HG02623 (cell line): ENCODE data around the gene BCL3.
"Not testable (repeated sequence)": the region's sequence is repeated elsewhere in the genome, so short reads cannot be mapped to it uniquely, and the experiment has no call there.

Experiments
- ATAC-seq: cut with Tn5 transposase; IDR thresholded peaks from one replicate; pipeline ENCODE4 v1.9.1; 2021; ENCODE audit warnings: moderate library complexity; ENCODE audit not compliant: unreplicated experiment

BCL3 gene

GRCh38 chr19:44720396-44720795 lies 28.1 kb upstream of the BCL3 start:
- ATAC-seq, result not testable (repeated sequence)

DNA sequence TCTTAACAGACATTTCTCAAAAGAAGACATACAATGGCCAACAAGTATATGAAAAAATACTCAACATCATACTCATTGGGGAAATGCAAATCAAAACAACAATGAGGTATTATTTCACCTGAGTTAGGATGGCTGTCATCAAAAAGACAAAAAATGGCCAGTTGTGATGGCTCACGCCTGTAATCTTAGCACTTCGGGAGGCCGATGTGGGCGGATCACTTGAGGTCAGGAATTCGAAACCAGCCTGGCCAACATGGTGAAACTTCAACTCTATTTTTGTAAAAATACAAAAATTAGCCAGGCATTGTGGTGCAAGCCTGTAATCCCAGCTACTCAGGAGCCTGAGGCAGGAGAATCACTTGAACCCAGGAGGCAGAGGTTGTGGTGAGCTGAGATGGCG lies 27.6 kb upstream of the BCL3 start:
- no peak for ATAC-seq

- not testable (repeated sequence) for ATAC-seq
Observed at GRCh38 chr19:44721369-44721768, 27.1 kb upstream of the BCL3 start.

DNA sequence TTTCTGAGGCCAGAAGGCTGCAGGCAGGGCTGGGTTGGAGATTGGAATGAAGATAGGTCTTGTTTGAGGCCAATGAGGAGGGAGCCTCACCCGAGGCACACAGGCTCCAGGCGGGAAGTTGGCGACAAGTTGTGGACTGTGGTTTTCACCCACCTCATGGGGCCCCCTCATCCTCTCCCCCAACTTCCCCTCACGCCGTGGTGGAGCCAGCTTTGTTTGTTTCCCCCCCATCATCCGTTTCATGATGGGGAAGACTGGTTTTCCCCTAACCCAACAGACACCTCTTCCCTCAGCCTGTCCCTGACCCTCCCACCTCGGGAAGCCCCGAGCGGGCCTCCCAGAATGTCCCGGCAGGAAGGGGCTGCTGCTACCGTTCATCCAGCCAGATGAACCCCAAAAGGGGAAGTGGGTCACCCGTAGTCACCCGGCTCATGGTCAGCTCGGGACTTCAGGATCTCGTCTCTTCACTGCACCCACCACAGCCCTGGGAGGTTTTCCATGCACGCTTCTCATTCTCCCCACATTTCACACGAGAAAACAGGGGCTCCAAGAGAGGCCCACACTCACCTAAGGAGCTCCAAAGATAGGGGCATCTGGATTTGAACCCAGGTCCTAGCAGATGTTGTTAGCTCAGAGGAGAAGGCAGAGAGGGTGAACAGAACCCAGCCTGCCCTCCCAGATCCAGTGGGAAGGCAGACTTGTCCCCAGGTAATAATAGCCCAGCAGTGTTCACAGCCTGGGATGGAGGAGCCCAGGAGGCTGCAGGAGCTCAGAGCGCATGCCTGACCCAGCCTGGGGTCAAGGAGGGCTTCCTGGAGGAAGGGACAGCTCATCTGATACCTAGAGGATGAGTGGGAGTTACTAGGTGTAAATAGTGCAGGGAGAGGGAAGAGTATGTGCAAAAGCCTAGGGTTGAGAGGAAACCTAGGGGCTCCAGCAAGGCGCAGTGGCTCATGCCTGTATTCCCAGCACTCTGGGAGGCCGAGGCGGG lies 26.1 kb upstream of the BCL3 start:
- no peak for ATAC-seq

- no peak for ATAC-seq
Observed at GRCh38 chr19:44723299-44723951, 25.1 kb upstream of the BCL3 start.

DNA sequence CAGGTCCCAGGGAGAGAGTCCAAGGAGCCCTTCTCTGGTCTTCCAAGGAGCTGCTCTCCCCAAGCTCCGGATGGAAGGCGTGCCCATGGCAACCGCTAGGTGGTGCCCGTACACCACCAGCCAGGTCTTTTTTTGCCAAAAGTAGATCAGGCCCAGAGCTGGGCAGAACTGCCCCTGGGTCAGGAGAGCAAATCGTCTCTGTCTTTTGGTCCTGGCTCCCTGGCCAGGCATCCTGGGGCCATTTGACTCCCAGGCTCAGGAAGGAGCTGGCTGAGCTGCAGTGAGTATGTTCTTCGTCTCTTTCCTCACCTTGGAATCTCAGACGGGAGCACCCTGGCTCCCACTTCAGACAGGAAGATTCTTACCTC lies 24.6 kb upstream of the BCL3 start:
- ATAC-seq, result no peak

DNA sequence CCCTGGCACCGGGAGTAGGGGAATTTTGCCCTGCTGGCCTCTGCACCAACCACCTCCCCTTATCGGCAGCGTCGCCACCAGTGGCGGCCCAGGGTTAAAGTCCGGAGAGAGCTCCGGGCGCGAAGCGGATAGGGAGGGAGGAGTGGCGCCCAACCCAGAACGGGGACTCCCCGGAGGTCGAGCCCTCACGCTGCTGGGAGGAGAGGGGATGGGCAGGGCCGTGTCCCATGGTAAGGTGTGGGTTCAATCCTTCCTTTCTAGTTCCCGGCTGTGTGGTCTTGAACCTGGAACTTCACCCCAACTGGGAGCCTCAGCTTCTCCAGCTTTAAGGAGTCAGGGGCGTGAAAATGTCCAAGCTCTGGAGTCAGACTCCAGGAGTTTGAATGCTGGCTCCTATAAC lies 23.3 kb upstream of the BCL3 start:
- no peak for ATAC-seq

DNA sequence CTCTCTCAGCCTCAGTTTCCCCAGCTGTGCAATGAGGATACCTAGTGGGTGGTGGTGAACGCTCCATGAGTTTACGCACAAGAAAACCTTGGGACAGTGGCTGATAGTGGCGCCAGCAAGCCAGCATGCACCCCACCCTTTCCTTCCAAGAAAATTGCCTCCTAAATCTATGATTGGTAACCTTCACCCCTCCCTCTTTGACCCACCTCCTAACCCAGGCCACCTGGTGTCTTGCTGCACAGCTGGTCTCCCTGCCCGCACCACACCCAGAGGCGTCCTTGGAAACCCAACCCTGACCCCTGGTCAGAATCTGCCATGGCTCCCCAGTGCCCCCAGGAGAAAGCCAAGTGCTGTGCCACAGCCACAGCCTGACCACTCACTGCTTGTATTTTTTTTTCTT lies 22.8 kb upstream of the BCL3 start:
- ATAC-seq, result no peak

DNA sequence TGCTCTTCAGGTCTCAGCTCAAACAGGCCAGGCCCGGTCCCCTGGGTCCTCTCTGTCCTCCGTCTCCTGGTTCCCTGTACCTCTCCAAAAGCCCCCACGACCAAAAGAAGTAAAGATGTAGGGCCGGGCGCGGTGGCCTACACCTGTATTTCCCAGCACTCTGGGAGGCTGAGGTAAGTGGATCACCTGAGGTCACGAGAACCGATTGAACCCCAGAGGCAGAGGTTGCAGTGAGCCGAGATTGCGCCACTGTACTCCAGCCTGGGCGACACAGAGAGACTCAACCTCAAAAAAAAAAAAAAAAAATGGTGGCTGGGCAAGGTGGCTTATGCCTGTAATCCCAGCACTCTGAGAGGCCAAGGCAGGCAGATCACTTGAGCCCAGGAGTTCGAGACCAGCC lies 22.0 kb upstream of the BCL3 start:
- no peak for ATAC-seq

GRCh38 chr19:44728178-44728577 lies 20.3 kb upstream of the BCL3 start:
- ATAC-seq, result no peak

DNA sequence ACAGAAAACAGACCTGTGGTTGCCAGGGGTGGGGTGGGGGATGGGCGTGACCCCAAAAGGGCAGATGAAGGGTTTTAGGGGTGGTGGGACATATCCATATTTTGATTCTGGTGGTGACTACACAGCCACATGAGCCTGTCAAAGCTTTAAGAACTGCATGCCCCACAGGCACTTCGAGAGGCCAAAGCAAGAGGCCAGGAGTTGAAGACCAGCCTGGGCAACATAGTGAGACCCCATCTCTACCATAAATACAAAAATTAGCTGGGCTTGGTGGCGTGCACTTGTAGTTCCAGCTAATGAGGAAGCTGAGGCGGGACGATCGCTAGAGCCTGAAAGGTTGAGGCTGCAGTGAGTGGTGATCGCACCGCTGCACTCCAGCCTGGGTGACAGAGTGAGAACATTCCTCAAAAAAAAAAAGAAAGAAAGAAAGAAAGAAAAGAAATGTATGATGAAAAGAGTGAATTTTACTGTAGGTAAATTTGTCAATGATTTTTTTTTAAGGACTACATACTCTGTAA lies 18.9 kb upstream of the BCL3 start:
- ATAC-seq, result no peak

- ATAC-seq, result no peak
Observed at GRCh38 chr19:44731081-44731480, 17.4 kb upstream of the BCL3 start.

DNA sequence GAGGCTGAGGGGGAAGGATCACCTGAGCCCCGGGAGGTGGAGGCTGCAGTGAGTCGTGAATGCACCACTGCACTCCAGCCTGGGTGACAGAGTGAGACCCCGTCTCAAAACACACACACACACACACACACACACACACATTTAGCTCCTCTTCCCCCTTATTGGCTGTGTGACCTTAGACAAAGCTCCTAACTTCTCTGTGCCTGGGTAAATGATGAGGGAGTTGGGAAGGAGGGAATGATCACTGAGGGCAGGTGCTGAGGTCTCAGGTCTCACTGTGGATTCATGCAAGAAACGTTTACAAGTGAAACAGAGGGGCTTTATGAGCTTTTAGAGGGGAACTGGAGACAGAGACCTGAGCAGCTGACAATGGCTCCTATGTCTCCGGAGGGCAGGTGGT lies 16.9 kb upstream of the BCL3 start:
- ATAC-seq, result no peak

GRCh38 chr19:44732235-44733014 lies 16.1 kb upstream of the BCL3 start:
- ATAC-seq, result no peak

DNA sequence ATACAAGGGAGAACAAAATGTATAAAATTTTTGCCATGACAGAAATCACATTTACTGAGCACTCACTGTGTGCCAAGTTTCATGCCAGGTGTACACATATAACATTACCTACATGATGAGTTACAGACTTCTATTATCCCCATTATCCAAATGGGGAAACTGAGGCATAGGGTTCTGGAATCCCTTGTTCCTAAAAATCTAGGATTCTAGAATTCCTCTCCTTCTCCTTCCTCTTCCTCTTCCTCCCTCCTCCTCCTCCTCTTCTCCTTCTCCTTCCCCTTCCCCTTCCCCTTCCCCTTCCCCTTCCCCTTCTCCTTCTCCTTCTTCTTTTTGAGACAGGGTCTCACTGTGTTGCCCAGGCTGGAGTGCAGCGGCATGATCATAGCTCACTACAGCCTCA lies 14.2 kb upstream of the BCL3 start:
- no peak for ATAC-seq

DNA sequence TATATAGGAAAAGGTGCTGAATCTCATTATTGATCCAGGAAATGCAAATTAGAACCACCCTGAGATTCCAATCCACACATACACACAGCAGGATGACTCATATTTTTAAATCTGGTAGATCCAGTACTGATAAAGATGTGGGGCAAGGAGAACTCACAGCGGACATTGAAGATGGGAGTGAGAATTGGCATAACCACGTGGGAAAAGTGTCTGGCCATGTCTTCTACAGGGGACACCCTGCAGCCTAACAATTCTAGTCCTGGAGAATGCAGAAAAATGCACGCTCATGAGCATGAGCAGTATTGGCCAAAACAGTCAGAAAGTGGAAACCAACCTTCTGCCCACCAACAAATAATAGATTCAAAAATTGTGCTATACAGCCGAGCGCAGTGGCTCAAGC lies 13.5 kb upstream of the BCL3 start:
- no peak for ATAC-seq

GRCh38 chr19:44737238-44738071 lies 11.1 kb upstream of the BCL3 start:
- ATAC-seq, result no peak

DNA sequence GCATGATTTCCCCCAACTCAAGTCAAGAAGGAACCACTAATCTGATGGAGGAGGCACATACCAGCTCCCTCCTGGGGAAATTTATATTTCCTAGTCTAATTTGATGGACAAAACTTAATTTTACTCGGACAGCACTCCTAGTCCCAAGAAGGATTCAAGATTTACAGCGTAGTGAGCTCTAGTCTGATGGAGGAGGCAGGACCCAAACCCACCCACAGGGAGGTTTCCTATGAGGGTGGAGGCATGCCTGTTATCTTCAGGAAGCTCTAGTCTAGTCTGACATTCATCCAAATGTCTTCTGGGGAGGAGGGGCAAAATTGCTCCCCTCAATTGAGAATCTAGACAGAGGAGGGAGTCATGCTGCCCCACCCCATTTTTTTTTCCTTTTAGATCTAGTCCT lies 10.4 kb upstream of the BCL3 start:
- no peak for ATAC-seq

DNA sequence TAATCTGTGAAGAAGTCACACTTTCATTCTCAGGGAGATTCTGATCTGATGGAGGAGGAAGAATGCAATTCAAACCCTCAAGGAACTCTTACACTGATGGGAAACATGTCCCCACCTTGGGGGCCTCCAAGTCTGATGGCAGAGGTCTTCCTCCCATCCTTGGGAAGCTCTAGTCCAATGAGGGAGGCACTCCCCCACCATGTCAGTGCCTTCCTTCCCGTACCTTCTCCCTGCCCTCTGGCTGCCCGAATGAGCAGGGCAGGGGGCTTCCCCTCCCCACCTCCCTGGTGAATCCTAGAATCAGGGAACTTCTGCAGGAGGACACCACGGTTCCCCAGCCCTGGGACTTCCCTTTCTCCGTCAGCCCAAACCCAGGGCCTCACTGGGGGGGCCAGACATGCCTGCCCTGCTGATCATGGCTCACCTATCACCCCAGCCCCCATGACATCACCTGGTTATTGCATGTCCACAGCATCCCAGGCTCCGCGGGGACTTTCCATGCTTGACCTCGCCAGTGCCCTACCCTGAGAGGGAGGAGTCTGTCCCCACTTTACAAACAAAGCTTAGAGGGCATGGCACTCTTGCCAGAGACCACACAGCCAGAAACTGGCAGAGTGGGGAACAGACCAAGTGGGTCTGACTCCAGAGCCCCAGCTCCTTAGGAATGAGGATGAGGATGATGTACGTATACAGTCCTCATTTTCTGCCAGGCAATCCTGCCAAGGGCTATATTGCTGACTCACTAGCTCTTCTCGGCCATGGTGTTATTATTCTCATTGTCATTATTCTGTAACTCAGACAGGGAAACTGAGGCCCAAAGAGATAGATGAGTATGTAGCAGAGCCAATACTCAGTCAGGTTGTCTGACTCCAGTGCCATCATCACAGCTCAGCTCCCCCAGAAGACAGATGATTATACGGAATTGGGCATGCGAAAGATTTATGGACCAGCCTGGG lies 9.6 kb upstream of the BCL3 start:
- ATAC-seq, result no peak
